ENCODE results near the gene CTLA4.

CTLA4 gene

DNA sequence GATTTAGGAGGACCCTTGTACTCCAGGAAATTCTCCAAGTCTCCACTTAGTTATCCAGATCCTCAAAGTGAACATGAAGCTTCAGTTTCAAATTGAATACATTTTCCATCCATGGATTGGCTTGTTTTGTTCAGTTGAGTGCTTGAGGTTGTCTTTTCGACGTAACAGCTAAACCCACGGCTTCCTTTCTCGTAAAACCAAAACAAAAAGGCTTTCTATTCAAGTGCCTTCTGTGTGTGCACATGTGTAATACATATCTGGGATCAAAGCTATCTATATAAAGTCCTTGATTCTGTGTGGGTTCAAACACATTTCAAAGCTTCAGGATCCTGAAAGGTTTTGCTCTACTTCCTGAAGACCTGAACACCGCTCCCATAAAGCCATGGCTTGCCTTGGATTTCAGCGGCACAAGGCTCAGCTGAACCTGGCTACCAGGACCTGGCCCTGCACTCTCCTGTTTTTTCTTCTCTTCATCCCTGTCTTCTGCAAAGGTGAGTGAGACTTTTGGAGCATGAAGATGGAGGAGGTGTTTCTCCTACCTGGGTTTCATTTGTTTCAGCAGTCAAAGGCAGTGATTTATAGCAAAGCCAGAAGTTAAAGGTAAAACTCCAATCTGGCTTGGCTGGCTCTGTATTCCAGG, at the start of gene CTLA4:
Gene CTLA4, plus strand, starts transcription at position 211 of the 640 bp plus-strand sequence. Its CDS starts 172 bp downstream, at position 383.
- no peak for DNase-seq

DNA sequence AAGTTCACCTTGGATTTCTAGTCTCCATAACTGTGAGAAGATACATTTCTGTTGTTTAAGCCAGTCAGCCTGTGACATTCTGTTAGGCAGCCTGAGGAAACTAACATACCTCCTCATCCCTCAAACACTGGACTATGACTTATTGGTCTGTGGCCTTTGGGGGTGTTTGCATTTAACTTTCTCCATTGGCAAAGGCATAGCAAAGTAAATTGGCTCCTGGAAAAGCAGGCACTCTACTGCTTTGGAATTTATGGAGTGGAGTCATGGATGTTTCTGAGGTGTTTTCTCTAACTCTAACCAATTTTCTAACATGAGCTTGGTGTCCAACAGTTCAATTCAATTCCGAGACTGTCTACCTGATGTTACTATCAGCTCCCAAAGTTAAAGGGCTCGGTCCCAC, 48.9 kb upstream of the CTLA4 start:
- DNase-seq = no peak

DNA sequence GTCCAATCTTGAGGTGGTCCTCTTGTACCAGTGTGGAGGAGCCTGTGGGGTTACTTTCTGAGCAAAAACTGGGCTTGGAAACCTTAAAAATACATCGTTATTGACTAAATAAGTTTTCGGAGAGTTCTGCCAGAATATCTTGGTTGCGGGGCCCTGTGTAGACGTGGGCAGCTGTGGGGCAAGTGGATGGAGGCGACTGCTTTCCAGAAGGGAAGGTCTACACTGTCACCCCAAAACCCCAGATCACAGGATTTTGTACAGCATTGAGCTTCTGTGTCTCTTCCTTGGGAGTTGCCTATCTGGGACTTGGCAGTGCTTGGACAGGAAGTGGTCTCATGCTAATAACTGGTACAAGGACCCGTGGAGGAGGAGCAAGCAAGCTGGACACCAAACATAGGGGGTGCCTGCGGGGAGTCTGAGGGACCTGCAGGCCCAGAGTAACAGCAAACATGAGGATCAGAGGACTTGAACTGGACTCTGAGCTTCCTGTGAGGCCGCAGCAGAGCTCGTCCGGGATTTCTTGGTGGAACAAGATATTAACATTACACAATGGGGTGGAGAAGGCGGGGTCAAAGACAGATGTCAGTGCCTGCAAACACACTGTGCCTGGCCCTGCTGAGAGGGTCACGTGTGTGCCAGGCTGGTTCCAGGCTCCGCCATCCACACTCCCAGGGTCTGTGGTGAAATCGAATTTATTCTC, 48.0 kb upstream of the CTLA4 start:
- no peak for DNase-seq

DNA sequence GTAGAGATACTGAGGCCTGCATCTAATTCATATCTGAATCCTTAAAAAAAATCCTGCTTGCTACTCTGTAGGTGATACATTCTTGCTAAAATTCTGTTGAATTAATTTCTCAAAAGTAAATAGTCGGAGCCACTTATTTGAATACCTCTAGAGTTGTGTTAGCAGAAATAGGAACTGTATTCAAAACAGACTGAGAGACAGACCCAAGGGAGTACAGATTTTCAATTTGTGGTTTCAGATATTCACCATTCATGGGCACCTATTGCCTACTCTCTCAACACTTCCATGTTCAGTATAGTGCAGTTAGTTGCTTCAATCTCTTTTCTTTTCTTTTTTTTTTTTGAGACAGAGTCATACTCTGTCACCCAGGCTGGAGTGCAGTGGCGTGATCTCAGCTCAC, 46.6 kb upstream of the CTLA4 start:
- DNase-seq = no peak

DNA sequence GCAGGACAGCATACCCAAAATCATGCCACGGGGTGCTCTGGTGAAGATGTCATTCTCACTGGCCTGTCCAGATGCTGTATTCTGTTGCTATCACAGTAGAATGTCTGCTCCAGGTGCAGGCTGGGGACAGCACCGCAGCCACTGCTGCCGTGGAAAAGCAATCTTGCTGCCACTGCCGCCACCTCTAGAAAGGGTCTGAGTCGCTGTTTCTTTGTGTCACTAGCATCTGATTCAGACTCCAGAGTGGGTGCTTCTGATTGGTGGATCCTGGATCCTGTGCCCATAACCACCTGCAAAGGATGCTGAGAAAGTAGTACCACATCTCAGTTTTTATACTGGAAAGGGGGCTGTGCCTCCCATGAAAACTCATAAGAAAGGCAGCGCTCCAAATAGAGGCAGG, 45.3 kb upstream of the CTLA4 start:
- no peak for DNase-seq

DNA sequence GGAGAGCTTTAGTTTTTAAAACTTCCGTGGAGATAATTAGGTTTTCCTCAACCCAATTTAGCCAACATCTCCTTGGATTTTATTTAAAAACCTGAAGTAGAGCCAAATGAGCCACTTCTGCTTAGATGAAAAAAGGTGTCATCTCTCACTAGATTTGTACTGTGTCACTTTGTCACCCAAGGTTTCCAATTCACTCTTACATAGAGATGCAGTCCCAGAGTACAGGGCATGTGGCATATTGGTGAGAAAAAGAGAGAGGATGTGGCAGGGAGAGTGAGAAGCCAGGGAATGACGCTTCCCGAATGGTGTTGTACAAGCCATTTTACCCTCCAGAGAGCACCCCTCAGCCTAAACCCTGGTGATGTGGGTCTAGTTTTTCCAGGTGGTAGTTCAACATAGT, 44.4 kb upstream of the CTLA4 start:
- DNase-seq = no peak

DNA sequence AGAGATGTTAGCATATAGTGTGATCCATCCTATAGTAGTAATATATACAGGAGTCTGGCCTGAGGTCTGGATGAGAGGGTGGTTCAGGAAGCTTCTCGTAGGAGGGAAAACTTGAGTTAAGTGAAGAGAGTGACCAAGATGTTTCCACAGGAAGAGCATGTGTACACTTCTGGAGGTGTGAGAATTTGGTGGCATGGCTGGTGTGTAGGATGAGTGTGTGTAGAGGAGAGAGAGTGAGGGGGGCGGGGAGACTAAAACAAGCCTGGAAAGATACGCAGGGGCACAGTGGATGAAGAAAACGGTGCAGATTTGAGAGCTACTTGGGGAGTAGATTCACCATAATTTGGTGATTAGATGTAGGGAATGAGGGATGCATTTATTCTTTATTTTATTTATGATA, 43.5 kb upstream of the CTLA4 start:
- DNase-seq = peak in 1 of 2 donors; percentile 49

DNA sequence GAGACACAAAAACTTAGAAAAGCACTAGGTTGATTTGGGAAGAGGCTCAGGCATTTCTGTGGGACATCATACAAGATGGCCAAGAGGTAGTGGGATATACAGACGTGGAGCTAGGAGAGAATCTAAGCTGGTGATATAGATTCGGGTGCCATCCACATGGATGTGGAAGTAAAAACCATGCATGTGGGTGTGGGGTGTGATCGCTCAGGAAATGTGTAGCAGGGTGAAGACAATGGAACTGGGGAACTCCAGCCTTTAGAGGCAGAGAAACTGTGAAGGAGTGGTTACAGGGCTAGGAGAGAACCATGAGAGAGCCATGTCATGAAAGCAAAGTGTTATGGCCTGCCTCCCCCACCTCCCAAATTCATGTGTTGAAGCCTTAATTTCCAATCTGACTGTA, 43.0 kb upstream of the CTLA4 start:
- DNase-seq = peak; percentile 73 to 85

DNA sequence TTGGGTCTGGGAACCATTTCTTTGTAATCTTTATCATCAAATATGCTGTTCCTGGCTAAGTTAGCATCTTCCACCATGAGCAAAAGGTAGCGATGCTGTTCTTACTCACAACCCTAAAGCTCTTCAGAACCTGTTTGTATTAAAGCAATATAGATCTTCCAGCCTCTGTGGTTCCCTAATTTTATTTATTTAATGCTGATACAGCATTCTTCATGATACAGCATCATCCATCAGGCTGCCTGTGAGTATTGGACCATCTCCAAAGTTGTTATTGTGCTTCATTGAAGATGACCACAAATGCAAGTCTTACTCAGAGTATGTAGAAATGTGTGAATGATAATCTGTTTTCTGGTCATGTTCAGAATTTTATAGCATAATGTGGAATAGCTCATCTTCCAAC, 40.9 kb upstream of the CTLA4 start:
- no peak for DNase-seq

DNA sequence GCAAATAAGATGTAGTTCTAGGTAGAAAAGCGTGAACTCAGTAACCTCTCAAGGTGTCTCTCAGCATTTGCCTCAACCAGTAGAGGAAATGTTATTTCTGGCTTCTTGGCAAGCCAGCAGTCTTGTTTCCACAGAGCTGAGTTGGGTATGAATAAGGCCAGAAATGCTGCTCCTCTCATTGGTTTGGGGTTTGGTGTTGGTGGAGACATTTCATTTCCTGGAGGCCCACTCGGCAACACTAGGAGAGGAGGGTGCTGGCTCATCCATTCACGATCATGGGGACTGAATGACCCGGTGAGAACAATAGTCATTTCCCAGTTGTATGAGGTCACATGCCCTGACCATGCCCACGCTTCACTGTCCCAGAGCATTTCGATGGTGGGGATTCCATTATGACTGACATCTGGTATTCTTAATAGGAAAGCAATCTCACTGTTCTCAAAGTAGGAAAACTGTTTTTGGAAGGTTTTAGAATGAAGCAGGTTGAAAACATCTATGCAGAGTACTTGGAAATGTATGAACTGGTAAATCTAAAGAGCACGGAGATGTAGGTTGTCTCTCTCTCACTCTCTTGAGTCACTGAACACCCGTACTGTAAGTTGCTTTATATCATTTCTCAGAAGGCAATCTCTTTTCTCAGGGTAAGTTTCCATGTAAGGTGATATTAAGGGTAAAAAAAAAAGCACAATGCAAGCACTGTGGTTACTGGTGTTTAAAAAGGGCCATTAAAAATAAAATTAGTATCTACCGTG, 37.1 kb upstream of the CTLA4 start:
- peak; percentile 38 to 85 for DNase-seq

DNA sequence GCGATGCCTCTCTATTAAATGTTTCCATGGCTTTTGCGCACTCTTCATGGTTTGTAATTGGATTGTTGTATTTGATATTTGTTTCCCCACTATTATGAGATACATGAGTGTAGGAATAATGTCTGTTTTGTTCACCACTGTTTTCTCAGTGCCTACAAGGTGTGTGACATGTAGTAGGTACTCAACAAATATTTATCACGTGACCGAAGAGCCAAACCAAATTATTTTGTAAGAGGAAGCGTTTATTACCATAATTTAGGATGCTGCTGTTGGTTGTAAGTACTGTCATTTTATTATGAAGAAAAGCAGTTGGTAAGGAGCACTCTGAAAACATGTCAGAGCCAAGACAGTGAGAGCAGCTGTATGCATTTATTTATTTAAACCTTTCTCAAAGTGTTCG, 32.2 kb upstream of the CTLA4 start:
- no peak for DNase-seq

DNA sequence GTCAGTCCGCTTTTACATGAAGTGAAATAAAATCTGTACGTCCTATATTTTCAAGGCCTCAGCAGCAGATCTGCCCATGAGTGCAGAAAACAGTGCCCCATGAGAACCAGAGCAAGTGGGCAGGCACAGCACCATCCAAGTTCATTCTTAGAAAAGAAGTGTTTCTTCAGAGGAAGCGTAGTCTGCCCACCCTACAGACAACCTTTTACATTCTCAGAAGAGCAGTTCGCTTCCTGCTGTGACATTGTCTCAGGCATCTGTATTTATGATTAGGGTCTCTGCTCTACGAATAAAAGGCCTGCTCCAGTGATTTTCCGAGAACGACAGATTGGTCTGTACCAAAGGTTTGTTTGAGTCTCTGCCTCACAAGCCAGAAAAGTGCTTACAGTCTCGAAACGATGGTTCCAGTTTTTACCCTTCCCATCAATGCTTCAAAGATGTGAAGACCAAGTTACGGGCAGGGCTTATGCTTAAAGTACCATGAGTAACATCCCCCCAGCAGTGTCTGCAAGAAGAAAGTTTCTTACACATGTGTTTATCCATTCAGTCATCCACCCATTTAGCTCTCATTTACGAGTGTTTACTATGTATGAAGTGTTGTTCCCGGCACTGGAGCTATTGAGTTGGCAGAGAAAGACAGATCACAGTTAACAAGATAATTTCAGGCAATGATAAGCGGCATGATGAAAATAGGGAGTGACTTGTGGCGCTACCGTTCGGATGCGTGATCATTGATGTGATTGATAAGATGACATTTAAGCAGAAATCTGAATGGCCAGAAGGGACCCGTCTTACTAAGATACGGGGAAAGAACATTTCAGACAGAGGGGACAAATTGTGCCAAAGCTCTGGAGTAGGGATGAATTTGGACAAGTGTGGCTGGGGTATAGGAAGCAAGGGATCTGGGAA, 31.4 kb upstream of the CTLA4 start:
- no peak for DNase-seq

DNA sequence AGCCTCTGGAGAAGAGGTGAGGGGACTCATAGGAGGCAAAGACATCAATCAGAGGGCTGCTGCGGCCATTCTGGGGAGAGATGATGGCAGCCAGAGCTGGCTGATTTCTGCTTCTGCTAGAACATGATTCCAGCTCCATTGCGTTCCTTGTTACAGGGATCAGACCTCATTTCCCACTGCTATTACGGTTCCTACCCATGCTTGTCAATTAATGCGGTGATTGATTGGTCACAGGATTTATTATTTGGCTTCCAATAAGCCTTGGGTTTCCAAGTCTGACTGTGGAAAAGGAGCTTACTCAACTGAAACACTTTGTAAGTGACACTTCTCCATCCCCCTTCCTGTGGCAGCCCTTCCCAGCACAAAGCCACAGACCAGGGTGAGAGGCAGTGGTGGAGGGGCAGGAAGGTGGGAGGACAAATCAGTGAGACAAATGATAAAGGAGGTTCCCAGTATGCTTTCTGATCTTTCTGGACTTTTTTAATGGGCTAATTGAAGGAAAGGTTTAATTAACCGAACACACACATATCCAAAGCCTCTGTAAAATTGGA, 26.8 kb upstream of the CTLA4 start:
- no peak for DNase-seq

DNA sequence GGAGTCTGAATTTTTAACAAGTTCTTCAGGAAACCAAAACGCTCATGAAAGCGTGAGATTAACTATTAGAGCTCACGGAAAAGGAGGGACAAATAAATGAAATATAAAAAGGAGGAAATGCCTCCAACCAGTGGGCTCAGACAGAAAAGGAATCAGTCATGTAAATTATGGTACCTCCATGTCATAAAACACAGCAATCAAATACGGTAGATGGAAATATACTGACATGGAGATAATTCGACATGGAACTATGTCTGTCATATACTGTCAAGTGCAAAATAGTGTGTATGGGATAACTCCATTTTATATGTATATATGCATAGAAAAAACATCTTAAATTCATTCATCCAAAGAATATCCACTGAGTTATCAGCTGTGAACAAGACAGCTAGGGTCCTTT, 25.9 kb upstream of the CTLA4 start:
- DNase-seq = no peak

DNA sequence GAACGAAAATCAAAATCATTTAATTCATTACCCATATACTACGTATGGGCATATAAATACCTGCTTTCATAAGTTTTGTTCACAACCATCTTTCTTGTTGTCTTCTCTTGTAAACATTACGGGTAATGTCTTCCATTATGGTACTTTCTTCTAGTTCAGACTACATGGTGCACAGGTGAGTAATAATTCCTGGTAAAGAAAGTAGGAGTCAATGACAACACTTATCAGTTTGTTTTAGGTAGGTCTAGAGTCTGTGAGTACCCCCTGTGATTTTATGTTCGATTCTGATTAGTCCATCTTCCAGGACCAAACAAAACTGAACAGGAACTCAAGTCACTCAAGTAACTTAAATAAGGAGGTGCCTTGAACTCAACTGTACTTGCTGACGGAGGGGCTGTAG, 25.2 kb upstream of the CTLA4 start:
- DNase-seq = no peak

DNA sequence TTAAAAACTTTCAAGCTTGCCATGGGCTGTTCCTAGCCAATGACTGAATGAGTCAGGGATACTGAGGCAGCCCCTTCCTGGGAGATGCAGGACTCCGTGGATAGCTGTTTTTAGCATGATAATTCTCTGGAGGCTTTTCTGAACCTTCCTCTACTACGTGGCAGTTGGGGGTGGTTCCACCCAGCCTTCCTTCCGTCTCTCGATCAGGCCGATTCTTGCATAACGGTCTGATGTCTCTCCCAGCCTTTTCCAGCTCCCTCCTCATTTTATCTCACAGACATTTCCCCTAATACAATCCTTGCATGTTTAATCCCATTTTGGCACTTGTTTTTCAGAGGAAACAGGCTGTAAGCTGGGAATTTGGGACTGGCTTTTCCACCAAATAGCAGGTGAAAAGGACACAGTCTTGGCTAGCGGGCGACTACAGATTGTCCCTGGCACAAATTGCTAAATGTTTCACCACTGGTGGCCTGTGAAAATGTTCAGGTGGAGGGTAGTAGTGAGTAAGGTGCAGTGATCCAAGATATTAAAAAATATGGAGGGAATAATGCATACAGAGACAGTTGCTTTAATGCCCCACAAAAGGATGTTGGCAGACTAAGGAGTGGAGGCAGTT, 21.0 kb upstream of the CTLA4 start:
- no peak for DNase-seq

DNA sequence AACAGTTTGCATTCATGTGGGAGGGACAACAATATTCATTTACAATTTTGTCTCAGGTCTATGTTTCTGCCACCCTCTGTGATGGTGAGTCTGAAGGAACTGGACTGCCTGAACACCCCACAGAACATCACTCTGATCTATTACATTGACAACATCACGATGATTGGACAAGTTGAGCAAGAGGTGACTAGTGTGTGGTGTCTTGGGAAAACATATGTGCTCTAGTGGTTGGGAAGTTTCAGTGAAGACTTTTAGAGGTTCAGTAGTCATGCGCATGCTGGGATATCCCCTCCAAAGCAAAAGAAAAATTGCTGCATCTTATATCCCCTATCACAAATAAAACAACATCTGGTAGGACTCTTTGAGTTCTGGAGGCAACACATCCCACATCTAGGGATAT, 18.6 kb upstream of the CTLA4 start:
- DNase-seq = peak in 1 of 2 donors; percentile 26

DNA sequence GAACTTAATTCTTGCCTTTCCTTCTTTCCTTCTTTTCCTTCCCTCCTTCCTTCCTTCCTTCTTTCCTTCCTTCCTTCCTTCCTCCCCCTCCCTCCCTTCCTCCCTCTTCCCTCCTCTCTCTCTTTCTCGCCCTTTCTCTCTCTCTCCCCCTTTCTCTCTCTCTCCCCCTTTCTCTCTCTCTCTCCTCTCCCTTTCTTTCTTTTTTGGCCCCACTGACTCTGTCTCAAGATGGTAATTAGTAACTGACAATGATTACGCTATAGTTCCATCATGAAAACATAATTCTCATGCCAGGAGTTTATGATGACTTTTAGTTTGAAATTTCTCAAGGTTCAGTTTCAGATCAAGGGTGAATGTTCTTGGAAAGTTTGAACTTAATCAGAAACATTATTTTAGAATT, 14.8 kb upstream of the CTLA4 start:
- no peak for DNase-seq

DNA sequence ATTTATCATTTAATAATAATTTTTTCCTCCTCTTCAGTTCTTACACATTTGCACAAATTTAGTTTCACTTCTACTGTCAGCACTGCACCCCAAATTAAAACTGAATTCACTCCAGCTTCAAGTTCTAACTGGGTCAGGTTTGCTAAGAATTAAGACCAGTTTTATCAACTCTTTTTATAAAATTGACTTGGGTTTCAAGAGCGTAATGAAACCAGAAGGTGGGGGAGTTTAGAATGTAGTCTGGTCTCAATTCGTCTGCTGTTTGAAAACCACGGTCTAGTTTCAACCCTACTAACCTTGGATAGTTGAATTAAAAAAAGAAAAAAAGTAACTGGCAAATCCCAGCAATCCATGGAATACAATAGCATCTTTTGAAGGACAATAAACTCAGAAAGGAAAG, 14.3 kb upstream of the CTLA4 start:
- DNase-seq = no peak

DNA sequence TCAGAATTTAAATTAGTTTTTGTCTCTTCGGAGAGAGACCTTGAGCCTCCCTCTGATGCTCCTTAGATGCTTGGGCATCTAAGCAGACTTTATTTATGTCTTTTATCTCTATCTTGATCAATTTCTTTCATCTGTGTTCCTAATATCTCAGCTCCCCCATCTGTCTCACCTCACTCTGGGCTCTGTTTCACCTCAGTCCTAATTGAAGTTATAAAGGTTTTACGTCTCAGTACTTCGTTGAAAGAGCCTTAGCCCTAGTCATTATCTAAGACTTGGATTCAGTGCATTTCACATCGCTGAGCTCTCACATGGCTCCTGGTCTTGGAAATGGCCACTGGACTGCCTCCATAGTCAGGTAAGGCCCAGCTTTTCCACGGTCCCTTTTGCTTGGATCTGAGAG, 13.8 kb upstream of the CTLA4 start:
- no peak for DNase-seq

DNA sequence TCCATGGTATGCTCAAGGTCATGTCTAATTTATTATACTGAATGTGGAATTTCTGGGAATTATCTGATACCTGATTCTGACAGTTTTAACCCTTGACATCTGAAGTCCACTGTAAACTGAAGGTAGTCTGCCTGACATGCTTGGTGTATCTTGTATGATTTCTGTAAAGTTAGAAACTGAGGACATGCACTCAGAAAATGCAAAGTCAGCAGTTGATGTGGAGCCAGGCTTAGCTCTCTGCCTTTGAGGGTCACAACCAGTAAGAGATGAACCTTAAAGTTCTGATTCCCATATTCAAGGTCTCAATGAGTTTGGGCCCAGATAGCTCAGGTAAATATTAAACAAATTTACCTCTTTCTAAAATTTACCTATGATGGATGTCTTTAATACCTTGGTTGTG, 12.3 kb upstream of the CTLA4 start:
- DNase-seq = no peak

DNA sequence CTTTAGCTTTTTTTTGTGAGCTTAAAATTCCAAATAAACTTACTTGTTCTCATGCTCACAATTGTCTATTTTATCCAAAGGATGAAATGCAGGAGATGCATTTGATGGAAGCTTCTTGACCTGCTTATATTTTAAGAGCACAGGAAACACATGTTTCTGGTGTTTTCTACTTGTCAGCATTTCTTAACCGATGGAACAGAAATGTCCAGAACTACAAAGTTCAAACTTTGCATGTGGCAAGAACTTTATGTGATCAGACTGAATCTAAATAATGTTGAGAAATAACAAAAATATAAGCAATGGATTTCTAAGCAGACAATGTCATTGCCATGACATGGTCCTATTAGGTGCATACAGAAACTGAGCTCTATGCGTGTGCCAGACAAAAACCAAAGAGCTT, 9.9 kb upstream of the CTLA4 start:
- DNase-seq = no peak

Measured in inflammatory macrophage treated with lipopolysaccharide for 1 hour (primary cell).